K562 (cell line): ENCODE data around the gene VDAC2. TPM values are rescaled to one million over a fixed set of nuclear protein-coding genes. Genes with fewer than 3 reads are reported as not detected.

Experiments
- ETV6 ChIP-seq, 3 experiments: fragments of 150-350 bp in 1 of 3; sonication (generic) in 1 of 3; formaldehyde crosslinking in 1 of 3; IDR thresholded peaks; 2 replicates each; pipeline versions ENCODE4 v1.6.1 to v1.8.0; 2014 to 2022; ENCODE audit warnings: borderline replicate concordance in 2 of 3, low read depth in 2 of 3, antibody characterized with exemption in 1 of 3, low read length in 1 of 3, mild to moderate bottlenecking in 1 of 3, missing genetic modification reagents in 1 of 3
- FOS ChIP-seq: IDR thresholded peaks from 3 replicates; pipeline ENCODE4 v1.6.1; 2011; ENCODE audit not compliant: insufficient read length; ENCODE audit errors: extremely low read depth
- HNRNPL ChIP-seq: fragments of 200-400 bp; formaldehyde crosslinking; IDR thresholded peaks from 2 replicates; pipeline ENCODE4 v1.6.1; 2017; ENCODE audit warnings: low read depth, mild to moderate bottlenecking, low read length
- RBM25 ChIP-seq: fragments of 200-400 bp; formaldehyde crosslinking; IDR thresholded peaks from 2 replicates; pipeline ENCODE4 v1.6.1; 2018; ENCODE audit warnings: low read length, low read depth, moderate library complexity; ENCODE audit not compliant: severe bottlenecking
- SIN3B ChIP-seq: fragments of 450-650 bp; IDR thresholded peaks from 2 replicates; pipeline ENCODE4 v1.6.1; 2017; ENCODE audit warnings: low read depth, mild to moderate bottlenecking, moderate library complexity
- ZBTB33 ChIP-seq: sonication (generic); formaldehyde crosslinking; IDR thresholded peaks from 2 replicates; pipeline ENCODE4 v1.8.1; 2023; ENCODE audit warnings: mild to moderate bottlenecking, missing genetic modification reagents
- ZNF143 ChIP-seq: sonication (generic); formaldehyde crosslinking; IDR thresholded peaks from 2 replicates; pipeline ENCODE4 v1.9.0; 2022; ENCODE audit warnings: mild to moderate bottlenecking, missing genetic modification reagents
- ZNF347 ChIP-seq: fragments of 450-650 bp; formaldehyde crosslinking; IDR thresholded peaks from 2 replicates; pipeline ENCODE4 v1.4.0; 2020; ENCODE audit warnings: low read depth, mild to moderate bottlenecking, moderate library complexity
- ZNF766 ChIP-seq: fragments of 200-800 bp; sonication (Bioruptor generic); conservative IDR thresholded peaks from 2 replicates; pipeline ENCODE4 v1.6.1; 2016; ENCODE audit warnings: missing genetic modification characterization, missing compliant biosample characterization
- polyA plus RNA-seq, 8 experiments: library from polyadenylated mRNA; depleted of rRNA in 4 of 8; stranded (reverse) in 5 of 8; unstranded in 3 of 8; fragments of >200 nt; fragmentation: Nextera tagmentation in 2 of 8; fragmentation: Illumina TruSeq in 1 of 8; extraction: Ambion mirVana in 2 of 8; extraction: Trizol in 1 of 8; gene quantifications; 2 replicates each; pipeline versions ENCODE4 v1.2.1 to v1.2.3, GENCODE V29; 2011 to 2014; ENCODE audit warnings: inconsistent platforms in 1 of 8, missing spikeins in 1 of 8
- total RNA-seq, 7 experiments: library from RNA; depleted of rRNA in 6 of 7; stranded (reverse); fragments of >200 nt in 6 of 7; fragmentation: Illumina TruSeq in 2 of 7; extraction: Trizol in 2 of 7; gene quantifications; 2 replicates each; pipeline versions ENCODE4 v1.2.1 to v1.2.3, GENCODE V29; 2011 to 2021; ENCODE audit warnings: low replicate concordance in 1 of 7
- TF ChIP-seq, protein P1 (sequence below): fragments of 250-450 bp; sonication (Bioruptor Pico); IDR thresholded peaks from 2 replicates; pipeline ENCODE4 v1.4.0; 2020; ENCODE audit warnings: borderline replicate concordance
- TF ChIP-seq, protein P2 (sequence below): fragments of 250-450 bp; sonication (Bioruptor Pico); IDR thresholded peaks from 2 replicates; pipeline ENCODE4 v1.8.0; 2021; ENCODE audit warnings: moderate library complexity, mild to moderate bottlenecking, inconsistent platforms

VDAC2 gene
- total and polyA plus RNA-seq, 9 of the 15 experiments (the other 6 are each of a cell fraction or from before 2014, with no cell fraction given) = 139 to 450 (median 250) TPM

DNA sequence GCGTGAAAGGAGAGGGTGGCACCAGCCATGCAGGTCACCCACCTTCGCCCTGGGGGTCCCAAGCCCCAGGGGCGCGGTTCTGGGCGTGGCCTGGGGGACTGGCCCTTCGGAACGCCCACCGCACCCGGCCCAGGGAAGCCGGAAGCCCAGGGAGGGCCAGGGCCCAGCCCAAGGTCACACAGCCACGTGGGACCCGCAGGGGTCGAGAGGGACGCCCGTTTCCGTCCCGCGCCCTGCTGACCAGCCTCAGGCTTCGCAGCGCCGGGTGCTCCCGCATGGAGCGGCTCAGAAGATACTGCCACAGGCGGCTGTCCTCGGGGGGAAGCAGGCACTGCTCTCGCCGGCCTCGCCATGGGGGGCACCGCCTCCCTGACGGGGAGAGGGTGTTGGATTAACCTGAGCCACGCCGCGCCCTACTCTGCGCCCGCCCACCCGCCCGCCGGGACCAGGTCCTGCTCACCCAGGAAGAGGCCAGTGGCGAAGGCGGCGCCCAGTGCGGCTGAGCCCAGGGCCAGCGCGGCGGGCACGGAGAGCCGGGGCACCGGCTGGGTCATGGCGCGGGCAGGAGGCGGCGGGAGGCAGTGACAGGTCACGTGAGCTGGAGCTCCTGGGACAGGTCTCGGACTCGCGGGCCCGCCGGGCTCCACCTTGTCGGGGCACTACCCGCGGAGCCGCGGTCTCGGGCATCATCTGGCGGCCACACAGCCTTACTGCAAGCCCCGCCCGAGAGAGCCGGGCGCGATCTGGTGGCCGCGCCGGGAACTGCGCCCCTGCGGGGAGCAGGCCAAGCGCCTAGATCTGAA is 25.0 kb downstream of the VDAC2 start, which contains the start of gene COMTD1 (continued):
- TF ChIP-seq, protein P1, sequence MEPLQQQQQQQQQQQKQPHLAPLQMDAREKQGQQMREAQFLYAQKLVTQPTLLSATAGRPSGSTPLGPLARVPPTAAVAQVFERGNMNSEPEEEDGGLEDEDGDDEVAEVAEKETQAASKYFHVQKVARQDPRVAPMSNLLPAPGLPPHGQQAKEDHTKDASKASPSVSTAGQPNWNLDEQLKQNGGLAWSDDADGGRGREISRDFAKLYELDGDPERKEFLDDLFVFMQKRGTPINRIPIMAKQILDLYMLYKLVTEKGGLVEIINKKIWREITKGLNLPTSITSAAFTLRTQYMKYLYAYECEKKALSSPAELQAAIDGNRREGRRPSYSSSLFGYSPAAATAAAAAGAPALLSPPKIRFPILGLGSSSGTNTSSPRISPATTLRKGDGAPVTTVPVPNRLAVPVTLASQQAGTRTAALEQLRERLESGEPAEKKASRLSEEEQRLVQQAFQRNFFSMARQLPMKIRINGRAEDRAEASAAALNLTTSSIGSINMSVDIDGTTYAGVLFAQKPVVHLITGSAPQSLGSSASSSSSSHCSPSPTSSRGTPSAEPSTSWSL (CRISPR knock-in tag) = peak; percentile 70; the same call in 1 of the 2 replicates
- TF ChIP-seq, protein P2, sequence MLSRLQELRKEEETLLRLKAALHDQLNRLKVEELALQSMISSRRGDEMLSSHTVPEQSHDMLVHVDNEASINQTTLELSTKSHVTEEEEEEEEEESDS (CRISPR knock-in tag) = no peak
- no peak for TF ChIP-seq FOS
- no peak for TF ChIP-seq ETV6 (IDR thresholded peaks at IDR 0.05; ENCODE audit: borderline replicate concordance in 1 of 2, low read depth in 2 of 2, low read length in 1 of 2)
- no peak for TF ChIP-seq ETV6 (CRISPR knock-in tag; IDR thresholded peaks at IDR 0.05; ENCODE audit: borderline replicate concordance)
- peak; percentile 91 for TF ChIP-seq ZBTB33 (CRISPR knock-in tag)
- peak; percentile 49 for TF ChIP-seq RBM25
- TF ChIP-seq HNRNPL = peak; percentile 99
- peak; percentile 66 for TF ChIP-seq SIN3B
- TF ChIP-seq ZNF347 (CRISPR knock-in tag) = no peak
- no peak for TF ChIP-seq ZNF143 (CRISPR knock-in tag)
- TF ChIP-seq ZNF766 (CRISPR knock-in tag) = no peak
